CD1c-positive myeloid dendritic cell (primary cell): ENCODE data around the gene NECTIN2.
A peak's percentile ranks its signal among the peaks of the same experiment; 100 is the strongest.
"Not testable (repeated sequence)": the region's sequence is repeated elsewhere in the genome, so short reads cannot be mapped to it uniquely, and the experiment has no call there.

Source experiments
- DNase-seq: peaks from one replicate; pipeline ENCODE4 v3.0.0-alpha.2; 2016; ENCODE audit errors: extremely low spot score

NECTIN2 gene

DNA sequence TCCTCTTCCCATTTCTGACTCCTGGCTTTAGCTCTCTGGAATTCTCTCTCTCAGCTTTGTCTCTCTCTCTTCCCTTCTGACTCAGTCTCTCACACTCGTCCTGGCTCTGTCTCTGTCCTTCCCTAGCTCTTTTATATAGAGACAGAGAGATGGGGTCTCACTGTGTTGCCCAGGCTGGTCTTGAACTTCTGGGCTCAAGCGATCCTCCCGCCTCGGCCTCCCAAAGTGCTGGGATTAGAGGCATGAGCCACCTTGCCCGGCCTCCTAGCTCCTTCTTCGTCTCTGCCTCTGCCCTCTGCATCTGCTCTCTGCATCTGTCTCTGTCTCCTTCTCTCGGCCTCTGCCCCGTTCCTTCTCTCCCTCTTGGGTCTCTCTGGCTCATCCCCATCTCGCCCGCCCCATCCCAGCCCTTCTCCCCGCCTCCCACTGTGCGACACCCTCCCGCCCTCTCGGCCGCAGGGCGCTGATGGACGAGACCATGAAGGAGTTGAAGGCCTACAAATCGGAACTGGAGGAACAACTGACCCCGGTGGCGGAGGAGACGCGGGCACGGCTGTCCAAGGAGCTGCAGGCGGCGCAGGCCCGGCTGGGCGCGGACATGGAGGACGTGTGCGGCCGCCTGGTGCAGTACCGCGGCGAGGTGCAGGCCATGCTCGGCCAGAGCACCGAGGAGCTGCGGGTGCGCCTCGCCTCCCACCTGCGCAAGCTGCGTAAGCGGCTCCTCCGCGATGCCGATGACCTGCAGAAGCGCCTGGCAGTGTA lies 62.2 kb downstream of the NECTIN2 start:
- DNase-seq = no peak

DNA sequence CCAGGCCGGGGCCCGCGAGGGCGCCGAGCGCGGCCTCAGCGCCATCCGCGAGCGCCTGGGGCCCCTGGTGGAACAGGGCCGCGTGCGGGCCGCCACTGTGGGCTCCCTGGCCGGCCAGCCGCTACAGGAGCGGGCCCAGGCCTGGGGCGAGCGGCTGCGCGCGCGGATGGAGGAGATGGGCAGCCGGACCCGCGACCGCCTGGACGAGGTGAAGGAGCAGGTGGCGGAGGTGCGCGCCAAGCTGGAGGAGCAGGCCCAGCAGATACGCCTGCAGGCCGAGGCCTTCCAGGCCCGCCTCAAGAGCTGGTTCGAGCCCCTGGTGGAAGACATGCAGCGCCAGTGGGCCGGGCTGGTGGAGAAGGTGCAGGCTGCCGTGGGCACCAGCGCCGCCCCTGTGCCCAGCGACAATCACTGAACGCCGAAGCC lies 62.8 kb downstream of the NECTIN2 start:
- no peak for DNase-seq

DNA sequence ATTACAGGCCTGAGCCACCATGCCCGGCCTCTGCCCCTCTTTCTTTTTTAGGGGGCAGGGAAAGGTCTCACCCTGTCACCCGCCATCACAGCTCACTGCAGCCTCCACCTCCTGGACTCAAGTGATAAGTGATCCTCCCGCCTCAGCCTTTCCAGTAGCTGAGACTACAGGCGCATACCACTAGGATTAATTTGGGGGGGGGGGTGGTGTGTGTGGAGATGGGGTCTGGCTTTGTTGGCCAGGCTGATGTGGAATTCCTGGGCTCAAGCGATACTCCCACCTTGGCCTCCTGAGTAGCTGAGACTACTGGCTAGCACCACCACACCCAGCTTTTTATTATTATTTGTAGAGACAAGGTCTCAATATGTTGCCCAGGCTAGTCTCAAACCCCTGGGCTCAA lies 63.7 kb downstream of the NECTIN2 start:
- DNase-seq = no peak

DNA sequence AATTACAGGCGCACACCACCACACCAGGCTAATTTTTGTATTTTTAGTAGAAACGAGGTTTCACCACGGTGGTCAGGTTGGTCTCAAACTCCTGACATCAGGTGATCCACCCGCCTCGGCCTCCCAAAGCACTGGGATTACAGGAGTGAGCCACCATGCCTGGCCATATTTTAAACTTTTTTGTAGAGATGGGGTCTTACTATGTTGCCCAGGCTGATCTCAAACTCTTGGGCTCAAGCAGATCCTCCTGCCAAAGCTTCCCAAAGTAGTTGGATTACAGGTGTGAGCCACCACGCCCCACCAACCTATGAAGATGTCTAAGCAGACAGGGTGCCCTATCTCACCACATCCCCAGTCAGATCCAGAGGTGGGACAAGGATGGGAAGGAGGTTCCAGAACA lies 65.8 kb downstream of the NECTIN2 start:
- not testable (repeated sequence) for DNase-seq

DNA sequence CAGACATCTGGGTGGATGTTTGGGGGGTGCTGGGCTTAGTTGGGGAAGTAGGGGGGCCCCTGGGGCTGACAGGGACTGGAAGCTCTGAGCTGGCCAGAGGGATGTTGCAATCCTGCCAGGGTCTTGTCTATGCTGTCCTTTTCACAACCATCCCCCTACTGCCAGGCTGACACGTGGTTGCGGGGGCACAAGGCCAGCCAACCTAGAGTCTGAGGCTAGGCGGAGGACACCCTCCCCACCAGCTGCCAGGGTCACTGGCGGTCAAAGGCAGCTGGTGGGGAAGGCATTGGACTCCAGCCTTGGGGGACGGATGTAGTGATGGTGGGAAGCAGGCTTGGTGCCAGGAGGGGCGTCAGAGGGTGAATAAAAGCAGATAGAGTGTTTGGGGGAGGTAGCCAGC lies 66.8 kb downstream of the NECTIN2 start:
- DNase-seq = peak; percentile 18

DNA sequence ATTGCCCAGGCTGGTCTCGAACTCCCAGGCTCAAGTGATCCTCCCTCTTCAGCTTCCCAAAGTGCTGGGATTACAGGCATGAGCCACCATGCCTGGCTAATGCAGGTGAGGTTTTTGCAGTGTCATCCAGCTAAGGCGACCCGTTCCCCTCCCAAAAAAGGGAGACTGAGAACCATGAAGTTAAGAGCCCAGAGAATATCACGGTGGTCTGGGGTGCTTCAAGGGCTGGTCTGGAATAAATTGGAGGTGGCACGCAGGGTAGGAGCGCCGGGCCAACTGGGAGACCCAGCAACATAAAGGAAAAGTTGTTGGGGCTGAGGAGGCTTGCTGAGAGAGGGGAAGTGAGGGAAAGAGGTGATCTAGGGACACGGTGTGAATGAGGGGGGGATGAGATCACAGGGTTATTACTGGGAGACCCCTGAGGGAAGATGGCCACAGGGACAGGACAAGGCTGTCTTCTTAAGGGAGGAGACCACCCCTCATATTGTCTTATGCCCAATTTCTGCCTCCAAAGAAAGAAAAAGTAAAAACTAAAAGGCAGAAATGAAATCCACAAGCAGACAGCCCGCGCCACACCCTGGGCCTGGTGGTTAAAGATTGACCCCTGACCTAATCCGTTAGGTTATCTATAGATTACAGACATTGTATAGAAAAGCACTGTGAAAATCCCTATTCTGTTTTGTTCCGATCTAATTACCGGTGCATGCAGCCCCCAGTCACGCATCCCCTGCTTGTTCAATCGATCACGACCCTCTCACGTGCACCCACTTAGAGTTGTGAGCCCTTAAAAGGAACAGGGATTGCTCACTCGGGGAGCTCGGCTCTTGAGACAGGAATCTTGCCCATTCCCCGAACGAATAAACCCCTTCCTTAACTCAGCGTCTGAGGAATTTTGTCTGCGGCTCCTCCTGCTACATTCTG lies 67.7 kb downstream of the NECTIN2 start:
- DNase-seq = not testable (repeated sequence)

DNA sequence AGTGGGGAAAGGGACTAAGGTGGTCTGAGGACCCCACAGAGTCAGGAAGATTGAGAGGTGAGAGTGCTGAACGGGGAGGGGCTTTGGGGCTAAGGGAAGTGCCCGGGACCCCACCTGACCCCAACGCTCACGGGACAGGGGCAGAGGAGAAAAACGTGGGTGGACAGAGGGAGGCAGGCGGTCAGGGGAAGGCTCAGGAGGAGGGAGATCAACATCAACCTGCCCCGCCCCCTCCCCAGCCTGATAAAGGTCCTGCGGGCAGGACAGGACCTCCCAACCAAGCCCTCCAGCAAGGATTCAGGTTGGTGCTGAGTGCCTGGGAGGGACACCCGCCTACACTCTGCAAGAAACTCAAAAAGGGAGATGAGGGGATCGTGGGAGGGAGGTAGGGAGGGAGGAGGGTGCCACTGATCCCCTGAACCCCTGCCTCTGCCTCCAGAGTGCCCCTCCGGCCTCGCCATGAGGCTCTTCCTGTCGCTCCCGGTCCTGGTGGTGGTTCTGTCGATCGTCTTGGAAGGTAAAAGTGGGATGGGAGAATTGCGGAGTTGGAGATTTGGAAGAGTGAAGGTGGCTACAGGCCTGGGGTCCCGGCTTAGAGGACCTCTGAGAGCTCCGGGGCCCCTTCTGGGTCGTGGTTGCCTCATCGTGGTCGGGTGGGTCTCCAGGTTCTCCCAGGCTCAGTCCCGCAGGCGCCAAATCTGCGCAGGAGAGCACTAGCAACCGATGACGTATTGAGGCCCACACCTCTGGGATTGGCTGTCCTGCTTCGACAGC lies 68.5 kb downstream of the NECTIN2 start, which contains the start of gene APOC1:
TSS of gene APOC1 (plus strand) at position 176 of the 774 bp plus-strand sequence. CDS start at position 460, 284 bp downstream.
- peak; percentile 88 for DNase-seq

DNA sequence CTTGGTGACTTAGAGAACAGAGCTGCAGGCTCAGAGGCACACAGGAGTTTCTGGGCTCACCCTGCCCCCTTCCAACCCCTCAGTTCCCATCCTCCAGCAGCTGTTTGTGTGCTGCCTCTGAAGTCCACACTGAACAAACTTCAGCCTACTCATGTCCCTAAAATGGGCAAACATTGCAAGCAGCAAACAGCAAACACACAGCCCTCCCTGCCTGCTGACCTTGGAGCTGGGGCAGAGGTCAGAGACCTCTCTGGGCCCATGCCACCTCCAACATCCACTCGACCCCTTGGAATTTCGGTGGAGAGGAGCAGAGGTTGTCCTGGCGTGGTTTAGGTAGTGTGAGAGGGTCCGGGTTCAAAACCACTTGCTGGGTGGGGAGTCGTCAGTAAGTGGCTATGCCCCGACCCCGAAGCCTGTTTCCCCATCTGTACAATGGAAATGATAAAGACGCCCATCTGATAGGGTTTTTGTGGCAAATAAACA lies 78.2 kb downstream of the NECTIN2 start:
- DNase-seq = no peak

DNA sequence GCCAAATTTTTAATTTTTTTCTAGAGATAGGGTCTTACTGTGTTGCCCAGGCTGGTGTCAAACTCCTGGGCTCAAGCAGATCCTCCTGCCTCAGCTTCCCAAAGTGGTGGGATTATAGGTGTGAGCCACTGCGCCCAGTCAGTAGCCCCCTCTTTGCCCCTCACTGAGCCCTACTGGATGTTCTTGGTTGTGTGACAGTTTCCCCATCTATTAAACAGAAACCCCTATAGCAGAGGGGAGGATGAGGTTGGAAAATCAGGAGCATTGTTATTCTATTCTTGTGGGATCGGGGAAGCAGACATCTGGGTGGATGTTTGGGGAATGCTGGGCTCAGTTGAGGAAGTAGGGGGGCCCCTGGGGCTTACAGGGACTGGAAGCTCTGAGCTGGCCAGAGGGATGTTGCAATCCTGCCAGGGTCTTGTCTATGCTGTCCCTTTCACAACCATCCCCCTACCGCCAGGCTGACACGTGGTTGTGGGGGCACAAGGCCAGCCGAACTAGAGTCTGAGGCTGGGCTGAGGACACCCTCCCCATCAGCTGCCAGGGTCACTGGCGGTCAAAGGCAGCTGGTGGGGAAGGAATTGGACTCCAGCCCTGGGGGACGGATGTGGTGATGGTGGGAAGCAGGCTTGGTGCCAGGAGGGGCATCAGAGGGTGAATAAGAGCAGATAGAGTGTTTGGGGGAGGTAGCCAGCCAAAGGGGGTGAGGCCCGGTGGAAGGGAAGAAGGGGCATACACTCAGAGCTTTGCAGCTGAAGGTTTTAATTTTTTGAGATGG lies 79.2 kb downstream of the NECTIN2 start:
- DNase-seq = peak; percentile 64

DNA sequence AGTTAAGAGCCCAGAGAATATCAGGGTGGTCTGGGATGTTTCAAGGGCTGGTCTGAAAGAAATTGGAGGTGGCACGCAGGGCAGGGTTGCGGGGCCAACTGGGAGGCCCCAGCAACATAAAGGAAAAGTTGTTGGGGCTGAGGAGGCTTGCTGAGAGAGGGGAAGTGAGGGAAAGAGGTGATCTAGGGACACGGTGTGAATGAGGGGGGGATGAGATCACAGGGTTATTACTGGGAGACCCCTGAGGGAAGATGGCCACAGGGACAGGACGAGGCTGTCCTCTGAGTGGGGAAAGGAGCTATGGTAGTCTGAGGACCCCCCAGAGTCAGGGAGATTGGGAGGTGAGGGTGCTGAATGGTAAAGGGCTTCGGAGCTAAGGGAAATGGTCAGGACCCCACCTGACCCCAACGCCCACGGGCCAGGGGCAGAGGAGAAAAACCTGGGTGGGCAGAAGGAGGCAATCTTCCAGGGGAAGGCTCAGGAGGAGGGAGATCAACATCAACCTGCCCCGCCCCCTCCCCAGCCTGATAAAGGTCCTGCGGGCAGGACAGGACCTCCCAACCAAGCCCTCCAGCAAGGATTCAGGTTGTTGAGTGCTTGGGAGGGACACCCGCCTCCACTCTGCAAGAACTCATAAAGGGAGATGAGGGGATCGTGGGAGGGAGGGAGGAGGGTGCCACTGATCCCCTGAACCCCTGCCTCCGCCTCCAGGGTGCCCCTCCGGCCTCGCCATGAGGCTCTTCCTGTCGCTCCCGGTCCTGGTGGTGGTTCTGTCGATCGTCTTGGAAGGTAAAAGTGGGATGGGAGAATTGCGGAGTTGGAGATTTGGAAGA lies 80.4 kb downstream of the NECTIN2 start:
- not testable (repeated sequence) for DNase-seq

DNA sequence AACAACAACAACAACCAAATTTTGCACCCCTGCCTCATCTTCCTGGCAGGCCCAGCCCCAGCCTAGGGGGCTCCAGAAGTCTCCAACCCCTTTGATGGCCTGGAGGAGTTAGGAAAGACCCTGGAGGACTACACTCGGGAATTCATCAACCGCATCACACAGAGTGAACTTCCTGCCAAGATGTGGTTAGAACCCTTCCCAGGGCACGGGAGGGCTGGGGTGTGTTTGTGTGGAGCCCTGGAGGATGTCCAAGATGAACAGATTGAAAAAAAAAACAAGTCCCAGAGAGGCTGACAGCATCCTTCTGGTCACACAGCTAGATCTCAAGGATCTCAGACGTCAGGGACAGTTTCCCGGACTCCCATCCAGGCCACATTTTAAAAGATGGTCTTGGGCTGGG lies 81.6 kb downstream of the NECTIN2 start:
- DNase-seq = no peak

DNA sequence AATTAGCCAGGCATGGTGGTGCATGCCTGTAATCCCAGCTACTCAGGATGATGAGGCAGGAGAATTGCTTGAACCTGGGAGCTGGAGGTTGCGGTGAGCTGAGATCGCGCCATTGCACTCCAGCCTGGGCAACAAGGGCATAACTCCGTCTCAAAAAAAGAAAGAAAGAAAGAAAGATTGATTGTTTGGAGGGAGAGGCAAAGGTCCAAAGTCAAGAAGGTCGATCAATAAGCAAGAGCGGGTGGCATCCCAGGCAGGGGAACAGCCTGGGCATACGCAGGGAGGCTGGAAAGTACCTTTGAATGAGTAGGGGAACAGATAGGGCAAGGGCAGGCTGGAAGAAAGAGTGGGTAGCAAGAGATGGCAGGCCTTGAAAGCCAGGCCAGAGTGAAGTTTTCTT lies 84.0 kb downstream of the NECTIN2 start:
- no peak for DNase-seq

DNA sequence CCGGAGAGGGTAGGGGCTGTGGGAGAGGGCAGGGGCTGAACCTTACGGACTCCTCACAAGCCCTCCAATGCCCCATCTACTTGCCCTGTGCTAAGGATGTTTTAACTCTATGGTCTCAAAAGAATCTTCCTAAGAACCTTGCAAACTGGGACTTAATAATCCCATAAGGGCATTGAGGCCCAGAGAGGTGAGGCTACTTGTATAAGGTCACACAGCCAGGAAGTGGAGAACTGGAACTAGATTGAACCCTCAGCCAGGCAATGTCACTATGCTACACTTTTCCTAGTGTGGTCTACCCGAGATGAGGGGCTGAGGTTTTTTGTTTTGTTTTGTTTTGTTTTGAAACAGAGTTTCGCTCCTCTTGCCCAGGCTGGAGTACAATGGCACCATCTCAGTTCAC lies 85.4 kb downstream of the NECTIN2 start:
- no peak for DNase-seq
